SK-N-SH (cell line): ENCODE data around the gene TFAP2A. TPM values are rescaled to one million over a fixed set of nuclear protein-coding genes. Genes with fewer than 3 reads are reported as not detected.

Experiments used
- CTCF ChIA-PET: fragments of 300-600, 350-600 bp; formaldehyde crosslinking; extraction: SDS; loops from one replicate; lab custom pipeline; 2021; lab: Yijun Ruan, JAX
- POLR2A ChIA-PET: fragments of 350-600 bp; sonication (Branson Sonifier 250); formaldehyde crosslinking; extraction: SDS; loops from one replicate; lab custom pipeline; 2020; ENCODE audit warnings: antibody characterized with exemption, inconsistent platforms; lab: Yijun Ruan, JAX
- DNase-seq: peaks from one replicate; pipeline ENCODE4 v3.0.0; 2012
- H2AFZ ChIP-seq: fragments of 200-600 bp; sonication (generic); 2 replicates; pipeline ENCODE4 v1.8.1; 2016; ENCODE audit warnings: antibody characterized with exemption, mild to moderate bottlenecking, low read depth
- H3F3A ChIP-seq: fragments of 200-600 bp; sonication (generic); replicated peaks from 2 replicates; pipeline ENCODE3; 2016; ENCODE audit warnings: antibody characterized with exemption, mild to moderate bottlenecking; ENCODE audit not compliant: insufficient read depth
- H3K27ac ChIP-seq, 2 experiments: fragments of 200-500 bp in 1 of 2; fragments of 200-600 bp in 1 of 2; sonication (Bioruptor generic) in 1 of 2; sonication (generic), shearing (Covaris generic) in 1 of 2; 2 replicates each; pipeline versions ENCODE4 v1.5.1 to v1.6.1; 2014 to 2016; ENCODE audit warnings: low read depth in 2 of 2, inconsistent platforms in 1 of 2, low read length in 1 of 2, mild to moderate bottlenecking in 1 of 2, mixed read lengths in 1 of 2
- H3K27me3 ChIP-seq: fragments of 200-600 bp; sonication (generic), shearing (Covaris generic); 2 replicates; pipeline ENCODE4 v1.6.1; 2016; ENCODE audit warnings: mixed run types; ENCODE audit not compliant: insufficient read depth
- H3K36me3 ChIP-seq, 2 experiments: fragments of 200-500 bp in 1 of 2; fragments of 200-600 bp in 1 of 2; sonication (Bioruptor generic) in 1 of 2; sonication (generic) in 1 of 2; replicated peaks in 1 of 2; 2 replicates each; pipeline versions ENCODE3 to v1.5.1; 2014 to 2016; ENCODE audit warnings: low read length in 1 of 2, mild to moderate bottlenecking in 1 of 2; ENCODE audit not compliant: insufficient read depth in 2 of 2, control insufficient read depth in 1 of 2
- H3K4me1 ChIP-seq, 2 experiments: fragments of 200-500 bp in 1 of 2; fragments of 200-600 bp in 1 of 2; sonication (Bioruptor generic) in 1 of 2; sonication (generic), shearing (Covaris generic) in 1 of 2; 2 replicates each; pipeline versions ENCODE4 v1.5.1 to v1.6.1; 2014 to 2016; ENCODE audit warnings: low read depth in 1 of 2, low read length in 1 of 2, mixed run types in 1 of 2; ENCODE audit not compliant: insufficient read depth in 2 of 2, control insufficient read depth in 1 of 2
- H3K4me2 ChIP-seq: fragments of 200-600 bp; sonication (generic), shearing (Covaris generic); 2 replicates; pipeline ENCODE4 v1.6.1; 2017; ENCODE audit warnings: mixed run types
- H3K4me3 ChIP-seq, 2 experiments: fragments of 200-500 bp in 1 of 2; fragments of 200-600 bp in 1 of 2; sonication (Bioruptor generic) in 1 of 2; sonication (generic), shearing (Covaris generic) in 1 of 2; 2 replicates each; pipeline versions ENCODE4 v1.5.1 to v1.8.1; 2014 to 2016; ENCODE audit warnings: low read depth in 2 of 2, inconsistent platforms in 1 of 2, low read length in 1 of 2, mild to moderate bottlenecking in 1 of 2, mixed read lengths in 1 of 2, moderate library complexity in 1 of 2
- H3K79me2 ChIP-seq: fragments of 200-600 bp; sonication (generic); 2 replicates; pipeline ENCODE4 v1.8.1; 2017; ENCODE audit warnings: mild to moderate bottlenecking; ENCODE audit not compliant: insufficient read depth
- H3K9ac ChIP-seq: fragments of 200-600 bp; sonication (generic); 2 replicates; pipeline ENCODE4 v1.6.1; 2017; ENCODE audit warnings: mixed run types
- H3K9me2 ChIP-seq: fragments of 200-600 bp; sonication (generic); 2 replicates; pipeline ENCODE4 v1.6.1; 2017; ENCODE audit warnings: mixed run types
- H3K9me3 ChIP-seq: fragments of 200-600 bp; sonication (generic); 2 replicates; pipeline ENCODE4 v1.6.1; 2017; ENCODE audit warnings: mixed run types, mild to moderate bottlenecking, moderate library complexity
- H4K20me1 ChIP-seq: fragments of 200-600 bp; sonication (generic); 2 replicates; pipeline ENCODE4 v1.6.1; 2017; ENCODE audit warnings: mild to moderate bottlenecking, mixed run types; ENCODE audit not compliant: insufficient read depth
- ELF1 ChIP-seq: IDR thresholded peaks from 2 replicates; pipeline ENCODE4 v1.4.0; 2012
- EP300 ChIP-seq, 2 experiments: IDR thresholded peaks; 2 replicates each; pipeline versions ENCODE4 v1.4.0 to v1.6.1; 2012; ENCODE audit warnings: borderline replicate concordance in 1 of 2, low read depth in 1 of 2, low read length in 1 of 2
- FOSL2 ChIP-seq: IDR thresholded peaks from 2 replicates; pipeline ENCODE4 v1.4.0; 2012; ENCODE audit warnings: low read depth, mild to moderate bottlenecking, moderate library complexity, borderline replicate concordance
- FOXM1 ChIP-seq: IDR thresholded peaks from 2 replicates; pipeline ENCODE4 v1.4.0; 2012; ENCODE audit warnings: low read depth, mild to moderate bottlenecking
- GATA2 ChIP-seq: sonication (generic); formaldehyde crosslinking; IDR thresholded peaks from 2 replicates; pipeline ENCODE4 v1.5.0; 2020; ENCODE audit warnings: mild to moderate bottlenecking, missing genetic modification reagents
- RCOR1 ChIP-seq: fragments of 150-350 bp; IDR thresholded peaks from 2 replicates; pipeline ENCODE4 v1.6.1; 2017; ENCODE audit warnings: antibody characterized with exemption, low read length
- RFX5 ChIP-seq: IDR thresholded peaks from 2 replicates; pipeline ENCODE4 v1.6.1; 2012; ENCODE audit warnings: mild to moderate bottlenecking, improper control_type of control experiment, low read length
- SIN3A ChIP-seq: IDR thresholded peaks from 2 replicates; pipeline ENCODE4 v1.6.1; 2012; ENCODE audit warnings: low read depth, mild to moderate bottlenecking, low read length, moderate library complexity, borderline replicate concordance
- TCF12 ChIP-seq: IDR thresholded peaks from 2 replicates; pipeline ENCODE4 v1.4.0; 2012
- TEAD4 ChIP-seq: IDR thresholded peaks from 2 replicates; pipeline ENCODE4 v1.4.0; 2012; ENCODE audit warnings: mild to moderate bottlenecking, borderline replicate concordance; ENCODE audit not compliant: insufficient read depth
- YY1 ChIP-seq: IDR thresholded peaks from 2 replicates; pipeline ENCODE4 v1.4.0; 2012; ENCODE audit warnings: low read depth, mild to moderate bottlenecking
- WGBS: methylation state at CpG from one replicate; pipeline ENCODE4 v1.1.6; 2017; ENCODE audit warnings: low lambda C conversion rate; 5-methylcytosine and 5-hydroxymethylcytosine counted together
- polyA plus RNA-seq, 3 experiments: library from polyadenylated mRNA; depleted of rRNA; stranded (reverse); fragments of >200 nt; gene quantifications; 2 replicates each; pipeline ENCODE4 v1.2.3, GENCODE V29; 2012
- TF ChIP-seq, protein P1 (sequence below): IDR thresholded peaks from 2 replicates; pipeline ENCODE4 v1.6.1; 2012; ENCODE audit warnings: mild to moderate bottlenecking, low read depth, low read length, moderate library complexity
- TF ChIP-seq, protein P2 (sequence below): IDR thresholded peaks from 2 replicates; pipeline ENCODE4 v1.4.0; 2012; ENCODE audit warnings: low read depth, borderline replicate concordance
- TF ChIP-seq, protein P3 (sequence below): IDR thresholded peaks from 2 replicates; pipeline ENCODE4 v1.4.0; 2012; ENCODE audit warnings: low read depth, borderline replicate concordance
- TF ChIP-seq, protein P4 (sequence below): fragments of 200-600 bp; sonication (generic); IDR thresholded peaks from 2 replicates; pipeline ENCODE4 v1.6.1; 2017; ENCODE audit warnings: antibody characterized with exemption, mild to moderate bottlenecking, moderate library complexity
- TF ChIP-seq, protein P5 (sequence below): IDR thresholded peaks from 2 replicates; pipeline ENCODE4 v1.4.0; 2012; ENCODE audit warnings: low read depth
- TF ChIP-seq, protein P6 (sequence below): fragments of 150-350 bp; IDR thresholded peaks from 2 replicates; pipeline ENCODE4 v1.6.1; 2017; ENCODE audit warnings: antibody characterized with exemption, low read length, low read depth, borderline replicate concordance

TFAP2A gene
- polyA plus RNA-seq, 1 of the 3 experiments (the other 2 are of a cell fraction) = 0.07 TPM

DNA sequence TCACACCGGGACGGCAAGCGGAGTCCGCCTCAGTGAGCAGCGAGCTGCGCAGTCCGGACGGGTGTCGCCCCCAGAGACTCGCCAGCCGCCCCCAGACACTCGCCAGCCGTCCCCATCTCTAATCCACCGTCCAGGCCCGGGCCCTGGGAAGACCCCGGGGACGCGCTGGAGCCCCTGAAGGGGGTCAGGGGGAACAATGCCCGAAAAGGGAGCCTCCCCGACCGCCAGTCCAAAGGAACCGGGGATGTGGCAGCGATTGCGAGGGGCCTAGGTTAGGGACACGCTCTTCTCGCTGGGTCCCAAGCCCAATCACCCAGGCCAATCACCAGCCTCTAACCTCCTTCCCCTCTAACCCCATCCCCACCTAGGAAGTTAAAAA lies 33.1 kb downstream of the TFAP2A start:
- H3K27me3 ChIP-seq = peaks cover 82% of the 10 kb centered on the region

More for the DNA sequence above, 33.1 kb downstream of the TFAP2A start:
- TF ChIP-seq, protein P1, sequence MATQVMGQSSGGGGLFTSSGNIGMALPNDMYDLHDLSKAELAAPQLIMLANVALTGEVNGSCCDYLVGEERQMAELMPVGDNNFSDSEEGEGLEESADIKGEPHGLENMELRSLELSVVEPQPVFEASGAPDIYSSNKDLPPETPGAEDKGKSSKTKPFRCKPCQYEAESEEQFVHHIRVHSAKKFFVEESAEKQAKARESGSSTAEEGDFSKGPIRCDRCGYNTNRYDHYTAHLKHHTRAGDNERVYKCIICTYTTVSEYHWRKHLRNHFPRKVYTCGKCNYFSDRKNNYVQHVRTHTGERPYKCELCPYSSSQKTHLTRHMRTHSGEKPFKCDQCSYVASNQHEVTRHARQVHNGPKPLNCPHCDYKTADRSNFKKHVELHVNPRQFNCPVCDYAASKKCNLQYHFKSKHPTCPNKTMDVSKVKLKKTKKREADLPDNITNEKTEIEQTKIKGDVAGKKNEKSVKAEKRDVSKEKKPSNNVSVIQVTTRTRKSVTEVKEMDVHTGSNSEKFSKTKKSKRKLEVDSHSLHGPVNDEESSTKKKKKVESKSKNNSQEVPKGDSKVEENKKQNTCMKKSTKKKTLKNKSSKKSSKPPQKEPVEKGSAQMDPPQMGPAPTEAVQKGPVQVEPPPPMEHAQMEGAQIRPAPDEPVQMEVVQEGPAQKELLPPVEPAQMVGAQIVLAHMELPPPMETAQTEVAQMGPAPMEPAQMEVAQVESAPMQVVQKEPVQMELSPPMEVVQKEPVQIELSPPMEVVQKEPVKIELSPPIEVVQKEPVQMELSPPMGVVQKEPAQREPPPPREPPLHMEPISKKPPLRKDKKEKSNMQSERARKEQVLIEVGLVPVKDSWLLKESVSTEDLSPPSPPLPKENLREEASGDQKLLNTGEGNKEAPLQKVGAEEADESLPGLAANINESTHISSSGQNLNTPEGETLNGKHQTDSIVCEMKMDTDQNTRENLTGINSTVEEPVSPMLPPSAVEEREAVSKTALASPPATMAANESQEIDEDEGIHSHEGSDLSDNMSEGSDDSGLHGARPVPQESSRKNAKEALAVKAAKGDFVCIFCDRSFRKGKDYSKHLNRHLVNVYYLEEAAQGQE = no peak
- TF ChIP-seq GATA2 (CRISPR knock-in tag) = no peak
- TF ChIP-seq, protein P2, sequence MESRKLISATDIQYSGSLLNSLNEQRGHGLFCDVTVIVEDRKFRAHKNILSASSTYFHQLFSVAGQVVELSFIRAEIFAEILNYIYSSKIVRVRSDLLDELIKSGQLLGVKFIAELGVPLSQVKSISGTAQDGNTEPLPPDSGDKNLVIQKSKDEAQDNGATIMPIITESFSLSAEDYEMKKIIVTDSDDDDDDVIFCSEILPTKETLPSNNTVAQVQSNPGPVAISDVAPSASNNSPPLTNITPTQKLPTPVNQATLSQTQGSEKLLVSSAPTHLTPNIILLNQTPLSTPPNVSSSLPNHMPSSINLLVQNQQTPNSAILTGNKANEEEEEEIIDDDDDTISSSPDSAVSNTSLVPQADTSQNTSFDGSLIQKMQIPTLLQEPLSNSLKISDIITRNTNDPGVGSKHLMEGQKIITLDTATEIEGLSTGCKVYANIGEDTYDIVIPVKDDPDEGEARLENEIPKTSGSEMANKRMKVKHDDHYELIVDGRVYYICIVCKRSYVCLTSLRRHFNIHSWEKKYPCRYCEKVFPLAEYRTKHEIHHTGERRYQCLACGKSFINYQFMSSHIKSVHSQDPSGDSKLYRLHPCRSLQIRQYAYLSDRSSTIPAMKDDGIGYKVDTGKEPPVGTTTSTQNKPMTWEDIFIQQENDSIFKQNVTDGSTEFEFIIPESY = no peak
- no peak for TF ChIP-seq FOSL2
- TF ChIP-seq TCF12 = no peak
- no peak for TF ChIP-seq ELF1
- TF ChIP-seq RCOR1 = no peak
- TF ChIP-seq FOXM1 = no peak
- no peak for TF ChIP-seq SIN3A
- no peak for TF ChIP-seq RFX5
- TF ChIP-seq, protein P3, sequence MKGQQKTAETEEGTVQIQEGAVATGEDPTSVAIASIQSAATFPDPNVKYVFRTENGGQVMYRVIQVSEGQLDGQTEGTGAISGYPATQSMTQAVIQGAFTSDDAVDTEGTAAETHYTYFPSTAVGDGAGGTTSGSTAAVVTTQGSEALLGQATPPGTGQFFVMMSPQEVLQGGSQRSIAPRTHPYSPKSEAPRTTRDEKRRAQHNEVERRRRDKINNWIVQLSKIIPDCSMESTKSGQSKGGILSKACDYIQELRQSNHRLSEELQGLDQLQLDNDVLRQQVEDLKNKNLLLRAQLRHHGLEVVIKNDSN = no peak
- no peak for TF ChIP-seq TEAD4
- TF ChIP-seq, protein P4, sequence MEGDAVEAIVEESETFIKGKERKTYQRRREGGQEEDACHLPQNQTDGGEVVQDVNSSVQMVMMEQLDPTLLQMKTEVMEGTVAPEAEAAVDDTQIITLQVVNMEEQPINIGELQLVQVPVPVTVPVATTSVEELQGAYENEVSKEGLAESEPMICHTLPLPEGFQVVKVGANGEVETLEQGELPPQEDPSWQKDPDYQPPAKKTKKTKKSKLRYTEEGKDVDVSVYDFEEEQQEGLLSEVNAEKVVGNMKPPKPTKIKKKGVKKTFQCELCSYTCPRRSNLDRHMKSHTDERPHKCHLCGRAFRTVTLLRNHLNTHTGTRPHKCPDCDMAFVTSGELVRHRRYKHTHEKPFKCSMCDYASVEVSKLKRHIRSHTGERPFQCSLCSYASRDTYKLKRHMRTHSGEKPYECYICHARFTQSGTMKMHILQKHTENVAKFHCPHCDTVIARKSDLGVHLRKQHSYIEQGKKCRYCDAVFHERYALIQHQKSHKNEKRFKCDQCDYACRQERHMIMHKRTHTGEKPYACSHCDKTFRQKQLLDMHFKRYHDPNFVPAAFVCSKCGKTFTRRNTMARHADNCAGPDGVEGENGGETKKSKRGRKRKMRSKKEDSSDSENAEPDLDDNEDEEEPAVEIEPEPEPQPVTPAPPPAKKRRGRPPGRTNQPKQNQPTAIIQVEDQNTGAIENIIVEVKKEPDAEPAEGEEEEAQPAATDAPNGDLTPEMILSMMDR = no peak
- TF ChIP-seq YY1 = no peak
- TF ChIP-seq, protein P5, sequence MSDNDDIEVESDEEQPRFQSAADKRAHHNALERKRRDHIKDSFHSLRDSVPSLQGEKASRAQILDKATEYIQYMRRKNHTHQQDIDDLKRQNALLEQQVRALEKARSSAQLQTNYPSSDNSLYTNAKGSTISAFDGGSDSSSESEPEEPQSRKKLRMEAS = no peak
- TF ChIP-seq EP300 (IDR thresholded peaks at IDR 0.05; ENCODE audit: borderline replicate concordance in 1 of 2, low read depth in 1 of 2, low read length in 1 of 2) = no peak
- TF ChIP-seq, protein P6, sequence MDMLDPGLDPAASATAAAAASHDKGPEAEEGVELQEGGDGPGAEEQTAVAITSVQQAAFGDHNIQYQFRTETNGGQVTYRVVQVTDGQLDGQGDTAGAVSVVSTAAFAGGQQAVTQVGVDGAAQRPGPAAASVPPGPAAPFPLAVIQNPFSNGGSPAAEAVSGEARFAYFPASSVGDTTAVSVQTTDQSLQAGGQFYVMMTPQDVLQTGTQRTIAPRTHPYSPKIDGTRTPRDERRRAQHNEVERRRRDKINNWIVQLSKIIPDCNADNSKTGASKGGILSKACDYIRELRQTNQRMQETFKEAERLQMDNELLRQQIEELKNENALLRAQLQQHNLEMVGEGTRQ = no peak
- Histone ChIP-seq H3K79me2 (no peaks in the 10 kb centered on the region), H3K9ac (no peak overlapping the region), H3K4me2 (no peak overlapping the region), H3F3A (no peaks in the 10 kb centered on the region), H3K9me3 (no peaks in the 10 kb centered on the region), H3K4me3 (no peak overlapping the region), H3K9me2 (no peaks in the 10 kb centered on the region), H2AFZ (no peak overlapping the region), H3K4me1 (no peaks in the 10 kb centered on the region; a peak in 1 of 4 replicates), H3K36me3 (no peaks in the 10 kb centered on the region), H3K27ac (no peak overlapping the region), H4K20me1 (no peaks in the 10 kb centered on the region)
- 63% methylated on average over 6 of the region's 26 CpGs for WGBS
- ChIA-PET POLR2A (no interaction called here), CTCF (no interaction called here)
- DNase-seq = no peak
